IPS-18a (cell line): Measurements from ENCODE around the gene MTFP1.
"Not testable (repeated sequence)": the region's sequence is repeated elsewhere in the genome, so short reads cannot be mapped to it uniquely, and the experiment has no call there.

Source experiments
- H3K27ac ChIP-seq: one replicate; pipeline ENCODE4 v1.5.1; 2013; ENCODE audit warnings: low read length
- H3K27me3 ChIP-seq: one replicate; pipeline ENCODE4 v1.6.1; 2013; ENCODE audit warnings: mild to moderate bottlenecking, low read length; ENCODE audit not compliant: control insufficient read depth, insufficient read depth
- H3K36me3 ChIP-seq: one replicate; pipeline ENCODE4 v1.6.1; 2013; ENCODE audit warnings: low read depth, low read length; ENCODE audit not compliant: control insufficient read depth
- H3K4me1 ChIP-seq: one replicate; pipeline ENCODE4 v1.6.1; 2013; ENCODE audit warnings: low read depth, low read length; ENCODE audit not compliant: control insufficient read depth
- H3K4me3 ChIP-seq: one replicate; pipeline ENCODE4 v1.5.1; 2013; ENCODE audit warnings: low read length
- H3K9ac ChIP-seq: one replicate; pipeline ENCODE4 v1.6.1; 2013; ENCODE audit warnings: mild to moderate bottlenecking, low read length, moderate library complexity
- H3K9me3 ChIP-seq: one replicate; pipeline ENCODE4 v1.6.1; 2013; ENCODE audit warnings: low read depth, low read length; ENCODE audit not compliant: control insufficient read depth

MTFP1 gene

DNA sequence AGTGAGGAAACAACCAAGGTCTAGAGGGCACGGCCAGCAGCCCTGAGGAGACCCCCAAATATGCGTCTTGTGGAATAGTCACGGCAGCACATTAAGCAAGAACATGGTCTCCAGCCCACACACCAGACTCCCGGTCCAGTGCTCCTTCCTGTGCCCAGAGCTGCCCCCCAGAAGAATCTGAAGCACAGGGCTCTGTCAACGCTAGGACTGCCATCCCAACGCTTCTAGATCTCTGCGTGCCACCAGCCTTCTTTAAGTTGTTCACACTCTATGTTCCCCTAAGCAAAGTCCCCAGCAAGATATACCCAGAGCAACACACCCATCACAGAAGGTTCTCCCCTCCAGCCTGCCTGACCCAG is 32.3 kb upstream of the MTFP1 start:
- Histone ChIP-seq H3K4me1 (peaks cover 17% of the 10 kb centered on the region), H3K9me3 (peaks cover 4% of the 10 kb centered on the region), H3K9ac (no peak overlapping the region), H3K4me3 (no peak overlapping the region), H3K27me3 (peaks cover 25% of the 10 kb centered on the region), H3K36me3 (no peaks in the 10 kb centered on the region), H3K27ac (no peak overlapping the region)

- H3K9ac ChIP-seq = no peak overlapping the region
- H3K27ac ChIP-seq = no peak overlapping the region
- H3K4me1 ChIP-seq = peaks cover 17% of the 10 kb centered on the region
These were observed 31.7 kb upstream of the MTFP1 start for GRCh38 chr22:30393885-30394284.

GRCh38 chr22:30396871-30397655 is 28.5 kb upstream of the MTFP1 start, which contains the start of gene SEC14L2:
SEC14L2 (plus strand) TSS chr22:30397018; CDS start chr22:30397117, 99 bp downstream.
- no peaks in the 10 kb centered on the region for H3K36me3 ChIP-seq
- peak within 1 kb of the TSS; percentile 65 for H3K4me3 ChIP-seq
- H3K9ac ChIP-seq = no peak within 1 kb of the TSS
- no peak within 1 kb of the TSS for H3K27ac ChIP-seq
- no peaks in the 10 kb centered on the region for H3K9me3 ChIP-seq
- H3K27me3 ChIP-seq = peaks cover 33% of the 10 kb centered on the region
- H3K4me1 ChIP-seq = peaks cover 21% of the 10 kb centered on the region

More at GRCh38 chr22:30393885-30394284, 31.7 kb upstream of the MTFP1 start:
- Histone ChIP-seq H3K36me3 (no peaks in the 10 kb centered on the region), H3K4me3 (no peak overlapping the region), H3K27me3 (peaks cover 31% of the 10 kb centered on the region), H3K9me3 (peaks cover 4% of the 10 kb centered on the region)

DNA sequence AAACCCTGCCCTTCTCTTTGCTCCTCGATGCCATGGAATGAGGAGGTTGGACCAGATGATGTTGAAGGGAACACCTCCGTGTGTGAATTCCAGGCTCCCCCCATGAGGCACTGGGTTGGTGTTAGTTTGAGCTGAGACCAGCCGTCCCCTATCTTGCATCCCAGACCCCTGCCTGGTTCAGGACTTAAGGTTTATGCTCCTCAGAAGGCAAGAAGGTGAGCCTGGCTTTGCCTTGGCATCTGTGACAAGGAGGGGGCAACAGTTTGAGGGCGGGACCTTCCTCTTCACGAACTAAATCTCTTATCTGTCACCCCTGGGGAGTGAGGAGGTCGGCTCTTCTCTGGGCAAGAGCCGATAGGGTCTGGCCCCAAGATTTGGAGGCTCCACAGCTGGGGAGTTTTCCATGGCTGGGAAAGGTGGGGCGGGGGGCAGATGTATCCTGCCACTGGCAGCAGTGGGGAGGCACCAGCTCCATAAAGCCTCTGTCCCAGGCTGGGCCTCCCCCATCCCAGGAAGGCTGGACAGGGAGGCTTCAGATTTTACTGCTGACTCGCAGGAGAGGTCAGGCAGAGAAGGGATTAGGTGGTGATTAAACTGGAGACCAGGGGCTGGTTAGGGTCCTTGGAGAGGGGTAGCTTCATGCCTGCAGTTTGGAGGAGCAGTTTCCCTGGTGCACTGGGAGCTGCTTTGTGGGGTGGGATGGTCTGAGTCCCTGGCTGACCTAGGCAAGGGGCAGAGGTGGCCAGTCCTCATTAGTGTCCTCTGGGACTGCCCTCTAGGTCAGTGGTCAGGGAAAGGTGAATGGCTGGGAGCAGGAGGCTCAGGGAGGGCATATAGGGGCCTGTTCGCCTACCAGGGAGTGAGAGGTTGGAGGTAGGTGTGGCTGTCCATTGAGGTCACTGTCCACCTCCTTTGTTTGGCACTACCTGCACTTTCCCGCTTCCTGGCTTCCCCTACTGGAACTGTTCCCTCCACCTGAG is 27.6 kb upstream of the MTFP1 start:
- Histone ChIP-seq H3K27ac (no peak overlapping the region), H3K4me3 (peak overlapping the region; percentile 65), H3K9ac (no peak overlapping the region), H3K27me3 (peaks cover 33% of the 10 kb centered on the region), H3K4me1 (peaks cover 20% of the 10 kb centered on the region), H3K9me3 (no peaks in the 10 kb centered on the region), H3K36me3 (no peaks in the 10 kb centered on the region)

DNA sequence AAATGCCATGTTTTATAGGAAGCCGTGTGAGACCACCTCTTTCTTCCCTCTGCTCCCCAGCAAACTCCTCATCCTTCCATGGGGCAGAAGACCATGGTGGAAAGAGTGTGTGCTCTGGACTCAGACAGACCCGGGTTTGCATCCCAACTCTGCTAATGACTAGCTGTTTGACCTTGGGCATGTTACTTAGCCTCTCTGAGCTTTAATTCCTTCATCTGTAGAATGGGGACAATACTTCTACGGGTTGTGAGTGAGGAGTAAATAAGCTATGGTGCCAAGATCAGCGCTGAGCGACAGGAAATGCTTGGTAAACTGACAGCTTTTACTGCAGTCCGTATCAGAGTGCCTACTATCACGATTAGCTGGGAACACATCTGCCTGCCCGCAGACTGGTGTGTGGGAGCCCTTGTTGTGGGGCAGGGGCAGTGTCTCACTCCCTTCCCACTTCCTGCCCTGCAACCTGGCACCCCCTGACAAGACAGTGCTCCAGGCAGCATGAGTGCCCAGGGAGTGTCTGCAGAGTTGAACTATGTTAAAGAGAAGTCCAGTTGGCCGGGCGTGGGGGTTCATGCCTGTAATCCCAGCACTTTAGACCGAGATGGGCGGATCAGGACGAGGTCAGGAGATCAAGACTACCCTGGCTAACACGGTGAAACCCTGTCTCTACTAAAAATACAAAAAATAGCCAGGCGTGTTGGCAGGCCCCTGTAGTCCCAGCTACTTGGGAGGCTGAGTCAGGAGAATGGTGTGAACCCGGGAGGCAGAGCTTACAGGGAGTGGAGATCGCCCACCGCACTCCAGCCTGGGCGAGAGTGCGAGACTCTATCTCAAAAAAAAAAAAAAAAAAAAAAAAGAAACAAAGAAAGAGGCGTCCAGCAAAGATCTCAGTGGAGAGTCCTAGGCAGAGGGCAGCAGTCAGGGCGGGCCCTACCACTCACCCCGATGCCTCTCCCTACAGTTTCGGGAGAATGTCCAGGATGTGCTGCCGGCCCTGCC is 26.6 kb upstream of the MTFP1 start:
- no peak overlapping the region for H3K9ac ChIP-seq
- no peaks in the 10 kb centered on the region for H3K9me3 ChIP-seq
- H3K4me3 ChIP-seq = no peak overlapping the region
- H3K27ac ChIP-seq = no peak overlapping the region
- peaks cover 33% of the 10 kb centered on the region for H3K27me3 ChIP-seq
- no peaks in the 10 kb centered on the region for H3K36me3 ChIP-seq
- peaks cover 18% of the 10 kb centered on the region for H3K4me1 ChIP-seq

GRCh38 chr22:30399718-30400117 is 25.9 kb upstream of the MTFP1 start:
- Histone ChIP-seq H3K4me1 (peaks cover 18% of the 10 kb centered on the region), H3K27ac (no peak overlapping the region), H3K9me3 (no peaks in the 10 kb centered on the region), H3K9ac (no peak overlapping the region), H3K36me3 (no peaks in the 10 kb centered on the region), H3K27me3 (peaks cover 33% of the 10 kb centered on the region), H3K4me3 (no peak overlapping the region)

DNA sequence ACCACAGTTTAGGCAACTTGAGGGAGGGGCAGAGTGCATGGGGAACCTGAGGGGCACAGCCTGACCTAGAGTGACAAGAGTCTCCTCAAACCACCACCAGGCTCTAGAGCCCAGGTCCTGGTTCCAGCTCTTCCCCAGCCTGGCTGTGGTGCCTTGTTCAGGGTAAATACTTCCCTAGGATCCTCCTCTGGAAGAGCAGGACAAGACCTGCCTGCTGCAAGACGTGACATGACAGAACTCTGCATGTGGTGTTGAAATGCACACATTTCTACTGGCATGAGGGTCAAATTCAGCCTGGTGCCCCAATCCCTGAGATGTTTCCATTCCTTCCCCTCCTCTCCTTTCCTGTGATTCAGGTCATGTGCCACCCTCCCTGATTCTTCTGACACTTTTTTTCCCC is 25.4 kb upstream of the MTFP1 start:
- Histone ChIP-seq H3K27ac (no peak overlapping the region), H3K4me1 (peaks cover 18% of the 10 kb centered on the region), H3K9ac (no peak overlapping the region), H3K27me3 (peaks cover 33% of the 10 kb centered on the region), H3K4me3 (no peak overlapping the region), H3K36me3 (no peaks in the 10 kb centered on the region), H3K9me3 (no peaks in the 10 kb centered on the region)

- not testable (repeated sequence) for H3K27ac ChIP-seq, H3K36me3 ChIP-seq, H3K9me3 ChIP-seq, H3K4me3 ChIP-seq, H3K9ac ChIP-seq
- Histone ChIP-seq H3K27me3 (peaks cover 27% of the 10 kb centered on the region), H3K4me1 (peaks cover 18% of the 10 kb centered on the region)
These were observed 24.5 kb upstream of the MTFP1 start for GRCh38 chr22:30401024-30401423.

- H3K27me3 ChIP-seq = peaks cover 18% of the 10 kb centered on the region
- no peak overlapping the region for H3K9ac ChIP-seq
- no peak overlapping the region for H3K4me3 ChIP-seq
- H3K36me3 ChIP-seq = peaks cover 2% of the 10 kb centered on the region
- H3K9me3 ChIP-seq = no peaks in the 10 kb centered on the region
- H3K4me1 ChIP-seq = peaks cover 18% of the 10 kb centered on the region
- no peak overlapping the region for H3K27ac ChIP-seq
These were observed 23.4 kb upstream of the MTFP1 start for GRCh38 chr22:30402028-30402765.

DNA sequence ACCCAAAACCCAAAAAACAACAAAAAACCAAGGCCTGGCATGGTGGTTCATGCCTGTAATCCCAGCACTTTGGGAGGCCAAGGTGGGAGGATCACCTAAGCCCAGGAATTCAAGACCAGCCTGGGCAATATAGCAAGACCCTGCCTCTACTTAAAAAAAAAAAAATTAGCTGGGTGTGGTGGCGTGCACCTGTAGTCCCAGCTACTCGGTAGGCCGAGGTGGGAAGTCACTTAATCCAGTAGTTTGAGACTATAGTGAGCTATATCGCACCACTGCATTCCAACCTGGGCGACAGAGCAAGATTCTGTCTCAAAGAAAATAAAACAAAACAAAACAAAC is 22.8 kb upstream of the MTFP1 start:
- H3K4me3 ChIP-seq, H3K9ac ChIP-seq: not testable (repeated sequence)

More for the DNA sequence above, 22.8 kb upstream of the MTFP1 start:
- Histone ChIP-seq H3K27me3 (peaks cover 13% of the 10 kb centered on the region), H3K4me1 (peaks cover 14% of the 10 kb centered on the region)
- H3K36me3 ChIP-seq, H3K27ac ChIP-seq, H3K9me3 ChIP-seq: not testable (repeated sequence)
